HG03135 (cell line): ENCODE measurements around the gene PLEKHA1.

Experiments used
- ATAC-seq: cut with Tn5 transposase; IDR thresholded peaks from one replicate; pipeline ENCODE4 v1.9.1; 2021; ENCODE audit warnings: mild to moderate bottlenecking, moderate library complexity; ENCODE audit not compliant: unreplicated experiment

PLEKHA1 gene

GRCh38 chr10:122374237-122374858, at the start of gene PLEKHA1:
Gene PLEKHA1 (plus strand): TSS chr10:122374708. CDS start chr10:122393201, 18,493 bp downstream.
- peak; percentile 92 for ATAC-seq

DNA sequence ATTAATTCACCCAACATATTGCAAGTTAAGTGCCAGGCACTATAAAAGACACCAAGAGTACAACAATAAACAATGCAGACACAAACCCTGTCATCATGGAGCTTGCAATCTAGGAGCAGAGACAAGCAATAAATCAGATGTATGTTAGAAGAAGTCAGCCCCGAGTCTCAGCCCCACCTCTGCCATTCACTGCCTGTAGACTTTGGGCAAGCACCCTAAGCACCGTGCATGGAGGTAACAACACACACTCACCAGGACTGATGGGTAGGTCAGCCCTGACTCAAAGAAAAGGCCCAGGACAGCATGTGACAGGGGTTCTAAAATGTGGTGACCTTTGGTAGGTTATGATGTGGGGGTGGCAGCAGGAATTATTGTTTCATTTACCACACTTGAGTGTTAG, 49.3 kb upstream of the PLEKHA1 start:
- no peak for ATAC-seq

DNA sequence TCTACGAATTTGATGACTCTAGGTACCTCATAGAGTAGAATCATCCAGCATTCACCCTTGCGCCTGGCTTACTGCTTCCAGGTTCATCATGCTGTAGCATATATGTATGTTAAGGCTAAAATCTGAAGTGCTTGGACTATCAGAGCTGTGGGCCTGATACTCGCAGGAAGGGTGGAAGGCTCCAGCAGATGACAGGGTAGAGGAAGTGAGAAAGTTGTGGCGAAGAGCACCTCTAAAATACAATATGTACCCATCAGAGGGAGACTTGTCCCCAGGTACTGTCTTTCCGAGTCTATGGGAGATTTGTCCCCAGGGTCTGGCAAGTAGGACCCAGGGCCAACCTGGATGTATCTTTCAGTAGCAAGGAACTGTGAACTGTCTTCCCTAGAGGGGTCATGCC, 48.1 kb upstream of the PLEKHA1 start:
- no peak for ATAC-seq

DNA sequence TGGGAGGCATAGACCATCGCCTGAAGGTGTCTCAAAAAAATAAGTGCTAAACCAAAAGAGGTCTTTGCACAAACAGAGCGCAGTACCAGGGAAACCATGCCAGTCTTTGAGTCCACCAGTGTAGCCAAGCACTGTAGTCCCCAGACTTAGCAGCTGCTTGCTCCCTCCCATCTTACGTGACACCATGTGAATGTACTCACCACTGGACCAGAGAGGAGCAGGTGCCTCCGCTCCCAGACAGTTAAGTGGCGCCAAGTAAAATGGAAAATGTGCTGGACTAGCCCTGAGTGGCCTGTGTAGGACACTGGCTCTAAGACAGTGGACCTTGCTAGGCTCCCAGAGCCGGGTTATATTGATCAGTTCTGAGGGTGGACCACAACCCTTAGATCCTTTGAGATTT, 47.7 kb upstream of the PLEKHA1 start:
- no peak for ATAC-seq

DNA sequence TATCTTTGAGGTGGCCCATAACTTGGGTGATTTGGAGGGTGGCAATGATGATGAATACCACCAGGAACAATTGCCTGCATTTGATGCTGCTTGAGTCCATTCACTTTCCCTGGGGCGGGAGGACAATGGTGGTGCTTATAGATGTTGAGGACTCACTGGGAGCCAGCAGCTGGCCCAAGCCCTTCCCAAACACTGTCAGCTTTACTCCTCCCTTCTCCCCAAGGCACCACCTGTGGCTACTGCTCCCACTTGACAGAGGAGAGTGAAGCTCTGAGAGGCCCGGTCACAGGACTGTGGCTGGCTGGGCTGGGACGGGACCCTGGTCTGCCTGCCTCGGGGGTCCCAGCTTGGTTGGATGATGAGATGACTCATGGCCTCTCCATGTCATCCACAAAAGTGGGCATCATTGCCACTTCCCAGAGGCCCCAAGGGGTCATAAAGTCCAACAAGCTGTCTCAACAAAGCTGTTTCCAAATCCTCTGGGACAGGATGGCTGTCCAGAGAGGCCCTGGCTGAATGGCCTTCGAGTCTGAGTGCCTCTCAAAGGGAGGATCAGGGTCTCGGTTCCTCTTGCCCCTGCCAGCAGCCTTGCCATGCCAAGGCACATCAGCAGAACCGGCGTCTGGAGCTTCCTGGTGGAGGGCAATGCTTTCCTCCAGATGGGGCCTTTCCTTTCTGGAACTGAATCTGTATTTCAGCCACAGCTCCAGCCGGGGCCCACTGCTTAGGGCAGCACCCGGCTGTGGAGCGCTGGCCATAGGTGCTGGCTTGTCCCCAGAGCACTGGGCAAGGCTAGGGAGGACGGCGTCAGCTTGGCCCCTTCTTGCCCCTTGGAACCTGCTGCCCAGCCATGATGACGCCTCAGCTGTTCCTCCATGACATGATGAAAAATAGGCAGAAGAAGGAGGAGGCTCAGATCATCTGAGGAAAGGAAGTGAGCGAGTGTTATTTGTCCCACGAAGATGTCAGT, 47.0 kb upstream of the PLEKHA1 start:
- ATAC-seq, result no peak

- ATAC-seq, result no peak
Observed at GRCh38 chr10:122328676-122329075, 45.8 kb upstream of the PLEKHA1 start.

DNA sequence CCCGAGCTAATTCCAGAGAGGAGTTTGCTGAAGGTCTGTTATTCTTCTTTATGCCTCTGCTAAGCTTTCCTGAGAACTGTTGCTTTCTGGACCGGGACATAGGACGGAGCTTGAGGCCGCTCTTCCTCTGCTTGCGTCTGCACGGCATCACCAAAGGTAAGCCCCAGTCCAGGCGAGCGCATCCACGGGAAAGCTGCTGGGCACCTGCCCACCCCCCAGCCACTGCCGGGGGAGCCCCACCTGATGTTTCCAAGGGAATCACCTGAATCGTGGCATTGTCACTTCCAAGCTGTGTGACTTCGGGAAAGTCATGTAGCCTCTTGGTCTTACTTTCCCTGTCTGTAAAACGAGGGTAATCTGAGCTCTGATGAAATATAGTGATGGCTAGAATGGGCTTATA, 45.1 kb upstream of the PLEKHA1 start:
- no peak for ATAC-seq

DNA sequence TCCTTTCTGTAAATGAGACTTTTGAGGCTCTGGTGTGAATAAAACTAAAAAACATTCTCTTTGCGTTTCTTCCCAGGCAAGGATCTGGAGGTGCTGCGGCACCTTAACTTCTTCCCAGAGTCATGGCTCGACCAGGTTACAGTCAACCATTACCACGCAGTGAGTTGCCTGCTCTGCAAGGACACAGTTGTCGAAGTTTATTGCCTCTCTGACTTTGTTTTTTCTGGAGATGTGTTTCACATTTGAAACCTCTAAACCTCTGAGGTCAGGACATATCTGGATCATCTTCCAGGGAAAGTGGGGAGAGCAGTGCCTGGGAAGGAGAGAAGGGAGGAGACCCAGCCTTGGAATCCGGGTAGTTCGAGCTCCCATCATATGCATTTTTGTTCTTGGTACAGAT, 43.4 kb upstream of the PLEKHA1 start:
- ATAC-seq, result no peak

GRCh38 chr10:122331615-122332446, 42.7 kb upstream of the PLEKHA1 start:
- ATAC-seq, result no peak

GRCh38 chr10:122333037-122333436, 41.5 kb upstream of the PLEKHA1 start:
- ATAC-seq, result no peak

- ATAC-seq, result no peak
Observed at GRCh38 chr10:122336332-122336731, 38.2 kb upstream of the PLEKHA1 start.

GRCh38 chr10:122336961-122337360, 37.5 kb upstream of the PLEKHA1 start:
- no peak for ATAC-seq

- ATAC-seq, result no peak
Observed at GRCh38 chr10:122338609-122339441, 35.7 kb upstream of the PLEKHA1 start.

DNA sequence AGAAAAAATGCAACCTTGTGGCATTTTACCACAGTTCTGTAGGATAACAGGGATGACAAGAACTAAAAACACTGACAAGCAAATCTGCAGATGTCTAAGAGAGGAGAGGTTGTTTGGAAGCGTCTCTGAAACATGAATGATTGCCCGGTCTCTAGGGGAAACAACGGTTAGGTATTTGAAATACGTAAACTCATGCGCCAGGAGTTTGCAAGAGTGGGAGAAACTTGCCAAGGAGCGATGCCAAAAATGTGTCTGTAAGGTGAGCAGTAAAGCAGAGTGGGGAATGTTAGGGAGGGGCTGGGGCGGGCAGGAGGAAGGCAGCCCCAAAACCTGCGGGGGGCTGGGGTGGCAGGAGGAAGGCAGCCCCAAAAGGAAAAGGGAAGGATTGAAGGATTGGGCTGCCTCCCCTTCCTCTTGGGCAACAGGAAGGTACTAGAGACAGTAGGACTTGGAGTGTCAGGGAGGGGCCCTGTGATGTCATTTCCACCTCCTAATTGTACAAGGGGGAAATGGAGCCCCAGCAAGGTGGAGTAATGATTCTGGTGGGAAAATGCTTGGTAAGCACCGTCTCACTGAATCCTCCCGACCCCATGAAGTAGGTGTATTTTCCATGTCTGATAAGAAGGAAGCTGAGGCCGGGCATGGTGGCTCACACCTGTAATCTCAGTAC, 33.2 kb upstream of the PLEKHA1 start:
- no peak for ATAC-seq

GRCh38 chr10:122342293-122343134, 32.0 kb upstream of the PLEKHA1 start:
- ATAC-seq, result no peak

- no peak for ATAC-seq
Observed at GRCh38 chr10:122343135-122343800, 31.2 kb upstream of the PLEKHA1 start.

DNA sequence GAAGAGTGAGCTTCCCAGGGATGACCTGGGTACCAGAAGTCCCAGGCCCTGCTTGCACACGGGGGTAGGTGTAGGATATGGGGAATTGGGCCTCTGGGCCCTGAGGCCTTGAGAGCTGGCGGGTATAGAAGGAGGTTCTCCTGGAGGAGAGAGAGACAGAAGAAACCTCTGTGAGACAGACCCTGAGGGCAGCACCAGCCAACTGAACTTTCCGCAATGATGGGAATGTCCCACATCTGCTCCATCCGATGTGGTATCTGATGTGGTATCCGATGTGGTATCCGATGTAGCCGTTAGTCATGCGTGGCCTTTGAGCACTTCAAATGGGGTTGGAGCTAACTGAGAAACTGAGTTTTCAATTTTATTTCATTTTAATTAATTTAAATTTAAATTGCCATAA, 30.6 kb upstream of the PLEKHA1 start:
- ATAC-seq, result no peak

- no peak for ATAC-seq
Observed at GRCh38 chr10:122344741-122345258, 29.7 kb upstream of the PLEKHA1 start.
